HG03342 (cell line): ENCODE measurements around the gene HMCN1.

ENCODE experiments used
- ATAC-seq: cut with Tn5 transposase; IDR thresholded peaks from one replicate; pipeline ENCODE4 v1.9.1; 2021; ENCODE audit warnings: mild to moderate bottlenecking, moderate library complexity; ENCODE audit not compliant: unreplicated experiment

HMCN1 gene

DNA sequence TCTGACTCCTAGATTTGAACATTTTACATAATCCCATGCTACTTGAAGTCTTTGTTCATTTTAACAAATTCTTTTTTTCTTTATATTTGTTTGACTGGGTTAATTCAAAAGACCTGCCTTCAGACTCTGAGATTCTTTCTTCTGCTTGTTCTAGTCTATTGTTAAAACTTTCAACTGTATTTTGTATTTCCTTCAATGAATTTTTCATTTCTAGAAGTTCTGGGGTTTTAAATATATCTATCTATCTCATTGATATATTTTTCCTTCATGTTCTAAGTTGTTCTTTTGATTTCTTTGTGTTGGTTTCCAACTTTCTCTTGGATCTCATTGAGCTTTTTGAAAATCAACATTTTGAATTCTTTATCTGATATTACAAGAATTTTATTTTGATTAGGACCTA, 64.3 kb downstream of the HMCN1 start:
- no peak for ATAC-seq

- no peak for ATAC-seq
Observed at GRCh38 chr1:185803241-185803640, 69.0 kb downstream of the HMCN1 start.

GRCh38 chr1:185804206-185804605, 70.0 kb downstream of the HMCN1 start:
- no peak for ATAC-seq

GRCh38 chr1:185804608-185805007, 70.4 kb downstream of the HMCN1 start:
- no peak for ATAC-seq

DNA sequence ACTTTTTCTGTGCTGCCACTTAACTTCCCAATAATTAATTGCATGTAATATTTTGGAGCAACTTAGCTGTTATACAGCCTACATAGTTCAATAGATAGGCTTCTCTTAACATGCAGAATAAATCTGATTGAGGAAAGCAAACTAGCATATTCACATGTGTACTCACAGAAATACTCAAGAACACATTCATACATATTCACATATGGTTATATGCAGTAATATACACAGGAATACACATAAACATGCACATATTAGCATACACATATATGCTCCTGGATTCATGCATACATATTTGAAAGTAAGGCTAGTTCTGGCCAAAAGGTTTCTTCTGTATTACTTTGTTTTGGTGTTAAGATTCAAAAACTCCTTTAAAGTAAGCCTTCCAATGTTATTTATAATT, 73.1 kb downstream of the HMCN1 start:
- ATAC-seq: no peak

DNA sequence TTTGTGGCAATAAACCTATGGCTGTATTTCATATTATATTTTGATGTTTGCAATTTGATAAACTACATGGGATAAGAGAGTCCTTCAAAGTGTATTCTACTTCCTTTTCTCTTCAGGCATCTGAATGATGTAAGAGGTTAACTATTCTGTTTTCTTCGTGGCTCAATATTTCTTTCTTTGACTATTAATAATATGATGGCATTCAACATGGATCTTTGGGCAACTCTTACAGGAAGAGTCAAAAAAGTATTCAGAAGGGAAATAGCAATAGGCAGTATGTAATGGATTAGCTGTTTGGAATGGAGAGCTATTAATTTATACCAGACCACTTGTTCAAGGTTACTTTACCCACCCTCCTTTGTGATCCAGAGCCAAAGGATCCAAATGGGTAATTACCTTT, 74.4 kb downstream of the HMCN1 start:
- ATAC-seq: no peak

DNA sequence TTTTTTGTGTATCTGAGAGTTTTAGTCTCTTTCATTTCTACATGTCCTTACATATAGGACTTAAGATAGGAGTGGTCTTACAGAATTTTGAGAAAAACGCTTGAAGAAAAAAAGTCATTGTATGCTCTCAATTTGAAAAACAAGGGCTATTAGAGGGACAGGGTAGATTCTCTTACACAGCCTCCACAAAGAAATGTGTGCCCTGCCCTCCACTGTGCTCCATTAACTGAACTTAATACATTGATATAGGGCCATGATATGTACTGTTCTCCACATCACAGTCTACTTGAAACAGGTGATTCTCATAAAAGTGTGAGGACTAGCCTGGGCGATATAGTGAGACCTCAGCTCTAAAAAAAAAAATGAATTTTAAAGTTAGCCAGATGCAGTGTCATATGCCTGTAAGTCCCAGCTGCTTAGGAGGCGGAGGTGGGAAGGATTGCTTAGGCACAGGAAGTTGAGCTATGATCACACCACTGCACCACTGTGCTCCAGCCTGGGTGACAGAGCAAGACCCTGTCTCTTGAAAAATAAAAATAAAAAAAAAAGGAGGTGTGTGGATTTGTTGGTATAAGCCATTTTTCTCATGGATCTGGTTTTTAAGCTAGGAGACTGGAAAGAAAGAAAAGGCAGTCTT, 77.0 kb downstream of the HMCN1 start:
- no peak for ATAC-seq

DNA sequence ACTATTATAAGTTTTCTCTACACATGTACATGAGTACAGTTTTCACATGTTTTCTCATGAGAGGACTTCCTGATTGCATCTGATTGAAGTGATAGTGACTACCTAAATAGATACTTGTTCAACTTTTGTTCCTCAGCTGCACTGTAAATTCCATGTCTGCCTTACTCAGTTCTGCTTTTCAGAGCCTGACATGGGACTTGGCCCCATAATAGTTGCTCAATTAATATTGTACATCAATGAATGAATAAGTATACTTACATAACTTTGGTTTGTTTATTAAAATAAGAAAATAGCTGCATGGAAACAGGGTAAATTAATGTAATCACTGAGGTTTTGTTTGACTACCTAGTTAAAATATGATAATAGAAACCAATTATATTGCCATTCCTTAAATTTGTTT, 78.7 kb downstream of the HMCN1 start:
- ATAC-seq: no peak

DNA sequence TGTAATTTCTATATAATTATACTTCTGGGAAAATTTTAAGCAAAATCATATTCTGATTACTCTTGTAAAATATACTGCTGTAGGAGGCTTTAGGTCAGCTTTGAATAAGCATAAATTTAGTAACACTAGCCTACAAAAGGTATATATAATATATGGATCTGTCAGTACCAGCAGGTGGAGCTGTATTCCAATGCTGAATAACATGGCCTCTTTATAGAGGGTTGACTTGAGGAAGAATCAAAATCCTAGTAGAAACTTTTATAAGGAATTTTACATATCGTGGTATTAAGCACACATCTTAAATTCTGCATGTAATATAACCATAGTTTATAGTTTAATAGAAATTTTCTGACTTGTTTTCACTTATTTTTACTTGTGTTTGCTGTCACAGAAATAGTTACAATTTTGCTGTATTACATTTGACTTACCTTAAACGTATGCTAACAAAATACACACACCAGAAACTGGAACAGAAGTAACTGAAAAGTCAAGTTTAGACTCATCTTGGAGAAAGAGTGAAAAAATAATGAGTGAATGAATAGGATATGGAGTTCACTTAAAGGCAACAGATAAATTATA, 79.3 kb downstream of the HMCN1 start:
- ATAC-seq: no peak

GRCh38 chr1:185816460-185816859, 82.3 kb downstream of the HMCN1 start:
- ATAC-seq: no peak

- ATAC-seq: no peak
Observed at GRCh38 chr1:185819798-185820197, 85.6 kb downstream of the HMCN1 start.

DNA sequence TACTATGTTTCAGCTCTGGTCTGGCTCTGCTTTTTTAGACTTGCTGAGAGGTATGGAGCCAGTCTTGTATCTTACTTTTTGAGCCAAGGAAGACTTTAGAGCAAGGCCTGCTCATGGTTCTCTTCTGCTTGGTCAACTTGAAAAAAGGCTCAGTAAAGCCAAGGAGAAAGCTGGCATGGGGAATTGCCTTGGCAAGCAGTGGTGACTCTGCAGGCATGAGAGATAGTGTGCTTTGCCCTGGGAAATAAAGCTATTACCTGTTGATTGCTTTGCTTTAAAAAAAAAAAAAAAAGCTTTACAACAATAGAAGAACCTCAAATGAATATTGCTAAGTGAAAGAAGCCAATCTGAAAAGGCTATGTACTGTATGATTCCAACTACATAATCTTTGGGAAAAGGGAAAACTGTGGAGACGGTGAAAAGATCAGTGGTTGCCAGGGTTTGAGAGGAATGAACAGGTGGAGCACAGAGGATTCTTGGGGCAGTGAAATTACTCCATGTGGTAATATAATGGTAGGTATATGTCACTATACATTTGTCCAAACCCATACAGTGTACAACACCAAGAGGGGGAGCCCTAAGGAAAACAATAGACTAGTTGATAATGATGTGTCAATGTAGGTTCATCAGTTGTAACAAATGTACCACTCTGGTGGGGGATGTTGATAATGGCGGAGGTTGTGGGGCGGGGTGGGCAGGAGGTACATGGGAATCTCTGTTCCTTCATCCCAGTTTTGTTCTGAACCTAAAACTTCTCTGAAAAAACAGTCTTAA, 87.6 kb downstream of the HMCN1 start:
- no peak for ATAC-seq

GRCh38 chr1:185823467-185823866, 89.3 kb downstream of the HMCN1 start:
- no peak for ATAC-seq

DNA sequence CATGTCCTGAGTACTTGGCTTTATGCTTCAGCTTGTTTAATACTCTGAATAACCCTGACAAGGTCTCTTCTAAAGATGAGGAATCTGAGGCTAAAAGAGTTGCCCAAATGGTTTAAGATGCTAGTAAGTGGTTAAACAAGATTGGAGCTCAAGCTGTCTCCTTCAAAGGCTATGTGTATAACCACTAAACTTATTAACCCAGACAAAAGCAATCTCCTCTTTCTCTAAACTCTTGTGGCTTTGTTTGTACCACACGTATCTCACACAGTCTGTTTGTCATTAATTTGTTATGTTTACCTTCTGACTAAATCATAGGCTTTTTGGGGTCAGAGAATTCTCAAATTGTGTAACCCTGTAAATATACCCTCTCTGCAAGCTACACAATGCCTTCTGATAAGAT, 89.9 kb downstream of the HMCN1 start:
- no peak for ATAC-seq

GRCh38 chr1:185825556-185825955, 91.4 kb downstream of the HMCN1 start:
- ATAC-seq: no peak

DNA sequence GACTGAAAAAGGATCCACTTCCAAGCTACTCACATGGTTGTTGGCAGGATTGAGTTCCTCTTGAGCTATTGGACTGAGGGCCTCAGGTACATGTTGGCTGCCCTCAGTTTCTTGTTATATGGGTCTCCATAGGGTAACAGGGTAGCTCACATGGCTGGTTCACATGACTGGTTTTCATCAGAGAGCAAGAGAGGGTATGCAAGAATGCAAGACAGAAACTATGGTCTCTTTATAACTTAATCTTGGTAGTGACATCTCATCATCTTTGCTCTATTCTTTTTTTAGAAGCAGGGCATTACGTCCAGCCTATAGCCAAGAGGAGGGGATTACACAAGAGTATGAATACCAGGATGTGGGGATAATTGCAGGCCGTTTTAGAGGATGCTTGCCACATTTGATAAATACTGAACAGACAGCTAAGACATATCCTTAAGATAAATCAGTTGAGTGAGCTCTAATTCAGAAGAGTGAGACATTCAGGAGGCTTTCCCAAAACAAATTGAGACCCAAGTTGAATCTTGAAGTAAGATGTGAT, 100.2 kb downstream of the HMCN1 start:
- no peak for ATAC-seq

DNA sequence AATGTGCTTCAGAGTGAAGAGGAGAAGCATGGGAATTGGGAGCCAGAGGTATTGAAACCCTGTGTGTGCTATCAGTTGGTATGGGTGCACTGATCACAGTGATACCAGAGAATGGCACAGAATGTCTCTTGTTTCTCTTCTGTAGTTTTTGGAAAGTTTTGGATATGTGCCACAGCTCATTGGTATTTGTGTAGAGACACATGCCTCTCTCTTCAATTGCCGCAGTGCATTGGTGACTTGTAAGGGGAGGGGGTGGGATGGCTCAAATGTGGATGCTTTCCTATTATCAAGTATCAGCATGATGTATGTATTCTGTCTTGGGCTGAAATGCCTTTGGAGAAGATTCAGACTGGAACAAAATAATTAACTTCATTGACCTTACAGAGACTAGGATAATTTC, 101.0 kb downstream of the HMCN1 start:
- no peak for ATAC-seq

- ATAC-seq: no peak
Observed at GRCh38 chr1:185837711-185838110, 103.5 kb downstream of the HMCN1 start.

GRCh38 chr1:185838111-185838510, 103.9 kb downstream of the HMCN1 start:
- no peak for ATAC-seq

DNA sequence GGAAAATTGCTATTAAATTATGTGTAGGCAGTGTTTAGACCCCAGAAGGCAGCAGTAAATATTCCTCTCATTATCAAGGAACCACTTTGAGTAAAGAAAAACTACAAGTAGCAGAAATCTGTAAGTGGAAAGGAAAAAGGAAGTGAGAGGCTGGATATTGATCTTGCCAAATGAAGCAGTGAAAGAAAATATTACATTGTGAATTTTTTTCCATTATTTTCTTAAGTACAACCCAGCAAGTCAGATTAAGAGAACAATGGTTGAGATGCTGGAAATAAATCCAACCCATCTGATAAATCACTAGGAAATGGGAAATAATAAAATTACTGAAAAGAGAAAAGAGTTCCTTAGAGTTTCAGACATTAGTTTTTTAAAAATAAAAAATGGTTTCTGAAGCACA, 106.7 kb downstream of the HMCN1 start:
- no peak for ATAC-seq

- no peak for ATAC-seq
Observed at GRCh38 chr1:185843297-185843869, 109.2 kb downstream of the HMCN1 start.

DNA sequence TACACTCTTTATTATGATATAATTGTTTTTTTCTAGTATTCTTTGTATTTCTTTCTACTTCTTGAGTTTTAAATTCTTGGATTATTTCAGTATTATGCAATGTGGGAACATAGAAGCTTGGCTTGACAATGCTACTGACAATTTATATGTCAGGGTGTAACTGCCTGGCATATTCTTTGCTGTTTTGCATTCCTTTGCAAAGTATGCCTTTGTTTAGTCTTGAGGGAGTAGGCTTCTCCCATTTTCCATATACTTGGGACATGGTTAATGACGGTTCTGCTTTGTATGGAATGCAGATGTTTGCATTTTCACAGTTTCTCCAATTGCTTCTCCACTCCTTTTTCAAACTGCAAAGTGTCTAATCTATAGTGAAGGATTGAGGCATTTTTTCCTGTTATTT, 109.8 kb downstream of the HMCN1 start:
- no peak for ATAC-seq
